ENCODE measurements around the gene TRAF4. TPM values are rescaled to one million over a fixed set of nuclear protein-coding genes. Genes with fewer than 3 reads are reported as not detected.

The TRAF4 gene
- total and polyA plus RNA-seq, 9 of the 15 experiments (the other 6 are each of a cell fraction or from before 2014, with no cell fraction given), result 2.4 to 147 (median 72.4) TPM

DNA sequence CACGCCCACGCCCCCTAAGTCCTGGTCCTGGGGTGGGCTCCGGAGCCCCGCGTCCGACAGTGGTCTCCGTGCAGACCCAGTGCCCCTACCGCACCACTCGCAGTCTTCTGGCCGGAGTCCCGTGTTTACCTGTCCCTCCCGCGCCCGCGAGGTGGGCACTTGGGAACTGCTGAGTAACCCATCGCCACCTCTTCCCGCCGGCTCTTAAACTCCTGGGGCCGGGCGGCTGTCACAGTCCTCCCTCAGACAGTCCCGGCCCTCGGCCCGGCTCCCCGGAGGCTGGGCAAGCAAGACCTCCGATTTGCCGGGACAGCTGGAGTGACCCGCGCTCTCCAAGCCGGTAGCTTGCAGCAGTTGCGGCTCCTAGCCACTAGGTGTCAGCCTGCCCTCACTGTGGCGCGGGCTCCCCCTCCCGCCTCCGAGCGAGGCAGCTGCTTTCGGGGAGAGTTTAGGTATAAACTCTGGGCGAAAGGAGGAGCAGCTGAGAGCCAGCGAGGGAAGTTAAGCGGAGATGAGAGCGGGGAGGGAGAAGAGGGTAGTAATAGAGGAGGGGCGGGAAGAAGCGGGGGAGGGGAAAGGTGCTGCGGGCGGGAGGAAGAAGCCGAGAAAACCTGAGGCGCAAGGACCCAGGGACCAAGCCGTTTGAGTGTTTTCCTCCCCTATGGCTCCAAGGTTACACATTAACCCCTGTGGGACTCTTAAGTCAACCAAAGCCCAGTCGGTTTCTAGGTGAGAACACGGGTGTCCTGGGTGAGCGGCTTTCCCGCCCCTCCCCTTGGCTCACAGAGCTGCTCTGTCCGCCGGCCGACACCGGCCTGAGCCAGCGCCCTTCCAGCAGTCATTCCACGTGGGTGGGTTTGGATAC lies 17.0 kb upstream of the TRAF4 start (continued):
- no peak for TF ChIP-seq SRSF1 (IDR thresholded peaks at IDR 0.05; ENCODE audit: low read depth, low read length)
- TF ChIP-seq, protein P1, sequence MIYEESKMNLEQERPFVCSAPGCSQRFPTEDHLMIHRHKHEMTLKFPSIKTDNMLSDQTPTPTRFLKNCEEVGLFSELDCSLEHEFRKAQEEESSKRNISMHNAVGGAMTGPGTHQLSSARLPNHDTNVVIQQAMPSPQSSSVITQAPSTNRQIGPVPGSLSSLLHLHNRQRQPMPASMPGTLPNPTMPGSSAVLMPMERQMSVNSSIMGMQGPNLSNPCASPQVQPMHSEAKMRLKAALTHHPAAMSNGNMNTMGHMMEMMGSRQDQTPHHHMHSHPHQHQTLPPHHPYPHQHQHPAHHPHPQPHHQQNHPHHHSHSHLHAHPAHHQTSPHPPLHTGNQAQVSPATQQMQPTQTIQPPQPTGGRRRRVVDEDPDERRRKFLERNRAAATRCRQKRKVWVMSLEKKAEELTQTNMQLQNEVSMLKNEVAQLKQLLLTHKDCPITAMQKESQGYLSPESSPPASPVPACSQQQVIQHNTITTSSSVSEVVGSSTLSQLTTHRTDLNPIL (CRISPR knock-in tag; IDR thresholded peaks at IDR 0.05), result no peak
- TF ChIP-seq, protein P2, sequence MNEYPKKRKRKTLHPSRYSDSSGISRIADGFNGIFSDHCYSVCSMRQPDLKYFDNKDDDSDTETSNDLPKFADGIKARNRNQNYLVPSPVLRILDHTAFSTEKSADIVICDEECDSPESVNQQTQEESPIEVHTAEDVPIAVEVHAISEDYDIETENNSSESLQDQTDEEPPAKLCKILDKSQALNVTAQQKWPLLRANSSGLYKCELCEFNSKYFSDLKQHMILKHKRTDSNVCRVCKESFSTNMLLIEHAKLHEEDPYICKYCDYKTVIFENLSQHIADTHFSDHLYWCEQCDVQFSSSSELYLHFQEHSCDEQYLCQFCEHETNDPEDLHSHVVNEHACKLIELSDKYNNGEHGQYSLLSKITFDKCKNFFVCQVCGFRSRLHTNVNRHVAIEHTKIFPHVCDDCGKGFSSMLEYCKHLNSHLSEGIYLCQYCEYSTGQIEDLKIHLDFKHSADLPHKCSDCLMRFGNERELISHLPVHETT (CRISPR knock-in tag; conservative IDR thresholded peaks at IDR 0.05 in 1 of 2, IDR thresholded peaks at IDR 0.05 in 1 of 2), result peak in 1 of 2 experiments; percentile 27; a peak in 2 of 4 replicates
- no peak for TF ChIP-seq RBM15 (IDR thresholded peaks at IDR 0.05; ENCODE audit: insufficient read depth, low read length)
- TF ChIP-seq ZC3H11A (IDR thresholded peaks at IDR 0.05; ENCODE audit: low read depth, low read length), result peak; percentile 70; the same call in 1 of the 2 replicates
- no peak; the same call in 1 of the 2 replicates for TF ChIP-seq ZNF589 (CRISPR knock-in tag; IDR thresholded peaks at IDR 0.05; ENCODE audit: low read depth)
- no peak for TF ChIP-seq RFX5 (IDR thresholded peaks at IDR 0.05; ENCODE audit: low read depth, low read length)
- TF ChIP-seq ETV6 (IDR thresholded peaks at IDR 0.05; ENCODE audit: borderline replicate concordance in 1 of 2, low read depth in 2 of 2, low read length in 1 of 2), result no peak; a peak in 1 of 4 replicates
- no peak for TF ChIP-seq ETV6 (CRISPR knock-in tag; IDR thresholded peaks at IDR 0.05; ENCODE audit: borderline replicate concordance)
- no peak for TF ChIP-seq ZFX (CRISPR knock-in tag; IDR thresholded peaks at IDR 0.05)
- TF ChIP-seq, protein P3, sequence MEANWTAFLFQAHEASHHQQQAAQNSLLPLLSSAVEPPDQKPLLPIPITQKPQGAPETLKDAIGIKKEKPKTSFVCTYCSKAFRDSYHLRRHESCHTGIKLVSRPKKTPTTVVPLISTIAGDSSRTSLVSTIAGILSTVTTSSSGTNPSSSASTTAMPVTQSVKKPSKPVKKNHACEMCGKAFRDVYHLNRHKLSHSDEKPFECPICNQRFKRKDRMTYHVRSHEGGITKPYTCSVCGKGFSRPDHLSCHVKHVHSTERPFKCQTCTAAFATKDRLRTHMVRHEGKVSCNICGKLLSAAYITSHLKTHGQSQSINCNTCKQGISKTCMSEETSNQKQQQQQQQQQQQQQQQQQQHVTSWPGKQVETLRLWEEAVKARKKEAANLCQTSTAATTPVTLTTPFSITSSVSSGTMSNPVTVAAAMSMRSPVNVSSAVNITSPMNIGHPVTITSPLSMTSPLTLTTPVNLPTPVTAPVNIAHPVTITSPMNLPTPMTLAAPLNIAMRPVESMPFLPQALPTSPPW (CRISPR knock-in tag; IDR thresholded peaks at IDR 0.05), result no peak
- TF ChIP-seq PHTF2 (CRISPR knock-in tag; IDR thresholded peaks at IDR 0.05), result no peak
- no peak for TF ChIP-seq ZNF239 (CRISPR knock-in tag; IDR thresholded peaks at IDR 0.05)
- TF ChIP-seq HMGN3 (IDR thresholded peaks at IDR 0.05; ENCODE audit: borderline replicate concordance, extremely low read depth, insufficient read length, low read depth, low read length), result peak; percentile 70
- TF ChIP-seq KLF10 (CRISPR knock-in tag; IDR thresholded peaks at IDR 0.05), result no peak
- TF ChIP-seq MCM7 (IDR thresholded peaks at IDR 0.05), result no peak
- no peak for TF ChIP-seq CSDE1 (IDR thresholded peaks at IDR 0.05)
- TF ChIP-seq ELF1 (tag; IDR thresholded peaks at IDR 0.05), result no peak
- TF ChIP-seq ZNF707 (CRISPR knock-in tag; conservative IDR thresholded peaks at IDR 0.05), result no peak
- TF ChIP-seq MAZ (CRISPR knock-in tag; conservative IDR thresholded peaks at IDR 0.05 in 1 of 2, IDR thresholded peaks at IDR 0.05 in 1 of 2), result peak; percentile 99
- TF ChIP-seq, protein P4, sequence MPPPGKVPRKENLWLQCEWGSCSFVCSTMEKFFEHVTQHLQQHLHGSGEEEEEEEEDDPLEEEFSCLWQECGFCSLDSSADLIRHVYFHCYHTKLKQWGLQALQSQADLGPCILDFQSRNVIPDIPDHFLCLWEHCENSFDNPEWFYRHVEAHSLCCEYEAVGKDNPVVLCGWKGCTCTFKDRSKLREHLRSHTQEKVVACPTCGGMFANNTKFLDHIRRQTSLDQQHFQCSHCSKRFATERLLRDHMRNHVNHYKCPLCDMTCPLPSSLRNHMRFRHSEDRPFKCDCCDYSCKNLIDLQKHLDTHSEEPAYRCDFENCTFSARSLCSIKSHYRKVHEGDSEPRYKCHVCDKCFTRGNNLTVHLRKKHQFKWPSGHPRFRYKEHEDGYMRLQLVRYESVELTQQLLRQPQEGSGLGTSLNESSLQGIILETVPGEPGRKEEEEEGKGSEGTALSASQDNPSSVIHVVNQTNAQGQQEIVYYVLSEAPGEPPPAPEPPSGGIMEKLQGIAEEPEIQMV (tag; conservative IDR thresholded peaks at IDR 0.05; ENCODE audit: low read depth), result no peak

All from K562 (cell line).